Measurements from ENCODE around the gene PREX1.

- TF ChIP-seq CTCF (IDR thresholded peaks at IDR 0.05): no peak
- TF ChIP-seq POLR2A (IDR thresholded peaks at IDR 0.05): no peak
Measured at GRCh38 chr20:48614593-48615274, 213.1 kb downstream of the PREX1 start.

Data from adrenal gland (tissue), 5 donors.